Immature natural killer cell (primary cell): Measurements from ENCODE around the gene OR4F6. TPM values are rescaled to one million over a fixed set of nuclear protein-coding genes. Genes with fewer than 3 reads are reported as not detected.
"Not testable (repeated sequence)": the region's sequence is repeated elsewhere in the genome, so short reads cannot be mapped to it uniquely, and the experiment has no call there.

Source experiments
- DNase-seq, 3 donors: peaks; one replicate each; pipeline ENCODE4 v3.0.0; 2022; ENCODE audit warnings: mixed read lengths in 1 of 3
- H3K27ac Mint-ChIP-seq, 6 donors: one replicate each; pipeline ENCODE4 v1.8.0; 2020; ENCODE audit warnings: mixed read lengths in 6 of 6, mild to moderate bottlenecking in 5 of 6, inconsistent platforms in 4 of 6, moderate library complexity in 3 of 6
- H3K27me3 Mint-ChIP-seq, 3 donors: one replicate each; pipeline ENCODE4 v1.8.0; 2020 to 2021; ENCODE audit warnings: low read depth in 3 of 3, mild to moderate bottlenecking in 3 of 3, mixed read lengths in 3 of 3, moderate library complexity in 3 of 3, inconsistent platforms in 1 of 3
- H3K36me3 Mint-ChIP-seq, 3 donors: one replicate each; pipeline ENCODE4 v1.8.0; 2020; ENCODE audit warnings: mixed read lengths in 3 of 3, inconsistent platforms in 2 of 3, mild to moderate bottlenecking in 2 of 3
- H3K4me1 Mint-ChIP-seq, 2 donors: one replicate each; pipeline ENCODE4 v1.8.0; 2020; ENCODE audit warnings: inconsistent platforms in 2 of 2, mild to moderate bottlenecking in 2 of 2, mixed read lengths in 2 of 2, moderate library complexity in 1 of 2
- H3K4me3 Mint-ChIP-seq, 5 donors: one replicate each; pipeline ENCODE4 v1.8.0; 2020; ENCODE audit warnings: mild to moderate bottlenecking in 5 of 5, mixed read lengths in 5 of 5, inconsistent platforms in 3 of 5, moderate library complexity in 3 of 5
- H3K9me3 Mint-ChIP-seq, 6 donors: one replicate each; pipeline ENCODE4 v1.8.0; 2020; ENCODE audit warnings: mild to moderate bottlenecking in 6 of 6, mixed read lengths in 6 of 6, inconsistent platforms in 4 of 6, moderate library complexity in 3 of 6
- polyA plus RNA-seq, 3 donors: library from polyadenylated mRNA; unstranded; fragments of 300-500 nt; fragmentation: Illumina TruSeq; gene quantifications; one replicate each; pipeline ENCODE4 v1.2.3, GENCODE V29; 2021

The OR4F6 gene
- polyA plus RNA-seq, 3 donors from 2014 or later = not detected

DNA sequence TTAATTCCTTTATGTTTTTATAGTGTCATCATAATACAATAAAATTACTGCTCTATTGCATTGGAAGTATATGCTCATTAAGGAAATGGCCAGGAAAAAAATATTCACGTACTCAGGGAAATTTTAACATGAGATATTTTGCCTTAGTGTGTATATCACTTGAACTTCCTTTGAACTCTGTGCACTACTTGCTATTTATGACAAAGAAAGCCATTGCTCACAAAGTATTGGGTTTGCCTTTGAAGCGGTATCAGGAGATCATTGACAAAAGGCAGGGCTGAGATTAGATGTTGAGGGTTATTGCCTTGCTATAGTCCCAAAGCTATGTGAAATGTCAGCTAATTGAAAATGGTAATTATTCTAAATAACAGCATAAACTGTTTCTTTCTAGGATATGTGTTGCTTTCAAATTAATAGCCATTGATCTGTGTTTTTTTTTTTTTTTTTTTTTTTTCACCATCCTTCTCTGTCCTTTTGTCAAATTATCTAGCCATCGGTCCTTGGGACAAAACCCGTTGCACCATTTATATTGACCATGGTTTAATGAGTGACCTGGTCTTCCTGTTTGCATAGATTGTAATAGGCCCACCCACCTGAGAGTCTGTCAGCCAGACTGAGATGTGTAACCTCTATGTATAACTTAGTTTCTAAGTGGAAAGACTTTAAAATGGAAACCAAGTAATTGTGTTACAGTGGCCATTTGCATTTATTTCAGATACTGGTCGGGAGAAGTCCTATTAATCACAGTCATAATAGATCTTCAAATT is 14.6 kb upstream of the OR4F6 start:
- H3K4me3 Mint-ChIP-seq, DNase-seq, H3K9me3 Mint-ChIP-seq, H3K27me3 Mint-ChIP-seq, H3K27ac Mint-ChIP-seq, H3K36me3 Mint-ChIP-seq, H3K4me1 Mint-ChIP-seq: not testable (repeated sequence)

- H3K27me3 Mint-ChIP-seq, H3K4me3 Mint-ChIP-seq, DNase-seq, H3K36me3 Mint-ChIP-seq, H3K4me1 Mint-ChIP-seq, H3K9me3 Mint-ChIP-seq, H3K27ac Mint-ChIP-seq: not testable (repeated sequence)
Measured at GRCh38 chr15:101790748-101791147, 12.6 kb upstream of the OR4F6 start.

DNA sequence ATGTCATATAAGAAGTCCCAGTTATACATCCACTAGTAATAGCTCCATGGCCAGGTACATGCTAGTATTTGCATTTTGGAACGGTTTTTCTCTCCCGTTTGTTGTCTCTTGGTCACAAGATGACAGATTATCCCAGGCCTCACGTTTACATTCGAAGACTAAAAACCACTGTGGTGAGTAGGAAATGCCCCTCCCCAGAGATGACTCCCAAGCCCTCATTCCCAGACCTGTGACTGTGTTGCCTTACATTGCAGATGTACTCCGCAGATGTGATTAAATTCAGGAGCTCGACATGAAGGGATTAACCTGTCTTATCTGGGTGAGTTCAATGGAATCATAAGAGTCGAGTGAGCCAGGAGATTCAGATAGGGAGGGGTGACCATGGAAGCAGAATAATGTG is 9.3 kb upstream of the OR4F6 start:
- H3K9me3 Mint-ChIP-seq, H3K27me3 Mint-ChIP-seq, H3K36me3 Mint-ChIP-seq, H3K27ac Mint-ChIP-seq, DNase-seq, H3K4me1 Mint-ChIP-seq, H3K4me3 Mint-ChIP-seq: not testable (repeated sequence)

DNA sequence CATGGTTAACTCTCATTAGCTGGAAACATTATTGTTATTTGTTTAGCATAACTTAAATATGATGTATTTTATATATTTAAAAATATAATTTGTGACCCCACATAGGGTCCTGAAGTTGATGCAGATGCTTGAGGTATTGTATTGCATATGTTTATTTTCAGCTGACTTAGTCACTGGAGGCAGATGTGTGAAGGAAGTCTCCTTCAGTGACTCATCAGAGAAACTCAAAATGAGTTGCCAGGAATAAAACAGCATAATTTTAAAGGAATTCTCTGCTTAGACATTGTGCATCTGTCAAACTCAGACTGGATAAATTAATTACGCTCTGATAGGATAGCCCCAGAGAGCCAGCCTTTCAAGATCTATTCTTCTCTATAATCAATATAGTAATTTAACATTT is 7.9 kb upstream of the OR4F6 start:
- Mint-ChIP-seq H3K36me3 (no peaks in the 10 kb centered on the region), H3K4me1 (no peaks in the 10 kb centered on the region), H3K27me3 (peaks cover 0 to 5% (median 1%) of the 10 kb centered on the region in 3 donors), H3K4me3 (no peak overlapping the region), H3K9me3 (no peaks in the 10 kb centered on the region), H3K27ac (no peak overlapping the region)
- no peak for DNase-seq

- Mint-ChIP-seq H3K4me1 (no peaks in the 10 kb centered on the region), H3K27ac (no peak overlapping the region), H3K36me3 (no peaks in the 10 kb centered on the region), H3K4me3 (no peak overlapping the region), H3K9me3 (no peaks in the 10 kb centered on the region), H3K27me3 (peaks cover 0 to 16% (median 2%) of the 10 kb centered on the region in 3 donors)
- no peak for DNase-seq
Measured at GRCh38 chr15:101799665-101800064, 3.6 kb upstream of the OR4F6 start.

GRCh38 chr15:101801048-101801447 is 2.3 kb upstream of the OR4F6 start:
- H3K27me3 Mint-ChIP-seq = peaks cover 0 to 17% (median 2%) of the 10 kb centered on the region in 3 donors
- H3K36me3 Mint-ChIP-seq = no peaks in the 10 kb centered on the region
- H3K4me1 Mint-ChIP-seq = no peaks in the 10 kb centered on the region
- H3K27ac Mint-ChIP-seq = no peak overlapping the region
- H3K4me3 Mint-ChIP-seq = no peak overlapping the region
- no peaks in the 10 kb centered on the region for H3K9me3 Mint-ChIP-seq
- DNase-seq = no peak

- H3K4me1 Mint-ChIP-seq = no peaks in the 10 kb centered on the region
- no peaks in the 10 kb centered on the region for H3K36me3 Mint-ChIP-seq
- H3K9me3 Mint-ChIP-seq = no peaks in the 10 kb centered on the region
- no peak overlapping the region for H3K4me3 Mint-ChIP-seq
- no peak overlapping the region for H3K27ac Mint-ChIP-seq
- H3K27me3 Mint-ChIP-seq = peaks cover 0 to 19% (median 3%) of the 10 kb centered on the region in 3 donors
- no peak for DNase-seq
Measured at GRCh38 chr15:101803676-101804075, 367 bp downstream of the OR4F6 start.

DNA sequence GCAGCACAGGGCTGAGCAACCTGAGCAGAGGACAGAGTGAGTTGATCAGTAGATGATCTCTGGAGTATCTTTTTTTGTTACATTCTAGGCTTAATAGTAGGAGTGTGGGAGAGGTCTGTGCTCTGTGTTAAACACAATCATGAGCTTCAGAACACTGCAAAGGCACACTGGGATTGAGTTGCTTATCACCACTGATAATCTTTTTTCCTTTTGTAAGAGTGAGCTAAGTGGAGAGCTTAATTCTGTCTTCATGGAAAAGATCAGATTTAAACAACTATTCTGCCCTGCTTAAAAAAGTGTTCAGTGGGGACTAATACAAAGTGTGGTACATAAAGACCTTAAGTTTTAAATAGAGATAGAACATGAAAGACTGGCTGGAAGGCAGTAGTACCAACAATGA is 1.1 kb downstream of the OR4F6 start:
- Mint-ChIP-seq H3K4me1 (no peaks in the 10 kb centered on the region), H3K27me3 (peaks cover 0 to 19% (median 3%) of the 10 kb centered on the region in 3 donors), H3K36me3 (no peaks in the 10 kb centered on the region), H3K27ac (no peak overlapping the region), H3K9me3 (no peaks in the 10 kb centered on the region), H3K4me3 (no peak overlapping the region)
- DNase-seq = no peak

- Mint-ChIP-seq H3K9me3 (no peaks in the 10 kb centered on the region), H3K27ac (no peak overlapping the region), H3K36me3 (no peaks in the 10 kb centered on the region), H3K27me3 (peaks cover 0 to 23% (median 3%) of the 10 kb centered on the region in 3 donors), H3K4me1 (no peaks in the 10 kb centered on the region), H3K4me3 (no peak overlapping the region)
- no peak for DNase-seq
Measured at GRCh38 chr15:101804941-101805340, 1.6 kb downstream of the OR4F6 start.

DNA sequence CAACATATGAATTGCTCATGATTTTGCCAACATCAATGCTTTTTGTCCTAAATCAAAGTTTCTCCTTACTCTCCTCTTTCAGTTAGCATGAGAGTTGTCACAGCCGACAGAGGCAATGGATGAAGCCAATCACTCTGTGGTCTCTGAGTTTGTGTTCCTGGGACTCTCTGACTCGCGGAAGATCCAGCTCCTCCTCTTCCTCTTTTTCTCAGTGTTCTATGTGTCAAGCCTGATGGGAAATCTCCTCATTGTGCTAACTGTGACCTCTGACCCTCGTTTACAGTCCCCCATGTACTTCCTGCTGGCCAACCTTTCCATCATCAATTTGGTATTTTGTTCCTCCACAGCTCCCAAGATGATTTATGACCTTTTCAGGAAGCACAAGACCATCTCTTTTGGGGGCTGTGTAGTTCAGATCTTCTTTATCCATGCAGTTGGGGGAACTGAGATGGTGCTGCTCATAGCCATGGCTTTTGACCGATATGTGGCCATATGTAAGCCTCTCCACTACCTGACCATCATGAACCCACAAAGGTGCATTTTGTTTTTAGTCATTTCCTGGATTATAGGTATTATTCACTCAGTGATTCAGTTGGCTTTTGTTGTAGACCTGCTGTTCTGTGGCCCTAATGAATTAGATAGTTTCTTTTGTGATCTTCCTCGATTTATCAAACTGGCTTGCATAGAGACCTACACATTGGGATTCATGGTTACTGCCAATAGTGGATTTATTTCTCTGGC is 2.5 kb downstream of the OR4F6 start:
- no peak for DNase-seq
- Mint-ChIP-seq H3K27me3 (peaks cover 0 to 25% (median 7%) of the 10 kb centered on the region in 3 donors), H3K27ac (no peak overlapping the region), H3K36me3 (no peaks in the 10 kb centered on the region), H3K4me3 (no peak overlapping the region), H3K4me1 (no peaks in the 10 kb centered on the region), H3K9me3 (no peaks in the 10 kb centered on the region)

DNA sequence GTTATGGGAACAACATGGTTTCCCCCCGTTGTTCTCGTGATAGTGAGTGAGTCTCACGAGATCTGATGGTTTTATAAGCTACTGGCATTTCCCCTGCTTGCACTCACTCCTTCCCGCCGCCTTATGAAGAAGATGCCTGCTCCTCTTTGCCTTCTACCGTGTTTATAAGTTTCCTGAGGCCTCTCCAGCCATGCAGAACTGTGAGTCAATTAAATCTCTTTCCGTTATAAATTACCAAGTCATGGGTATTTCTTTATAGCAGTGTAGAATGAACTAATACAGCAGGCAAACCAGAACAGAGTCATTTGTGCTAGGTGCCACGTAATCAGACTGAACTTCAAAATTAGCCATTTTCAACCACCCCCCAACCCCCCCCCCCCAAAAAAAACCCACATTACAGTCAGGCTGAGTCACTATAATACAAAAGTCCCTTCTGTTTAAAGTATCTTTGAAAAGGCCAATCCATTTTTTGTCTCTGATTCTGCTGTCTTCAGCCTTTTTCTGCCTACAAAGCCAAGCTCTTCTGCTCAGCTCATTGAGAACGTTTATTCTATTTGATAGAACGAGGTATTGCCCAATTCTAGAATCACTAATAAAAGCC is 4.1 kb downstream of the OR4F6 start:
- no peak overlapping the region for H3K4me3 Mint-ChIP-seq
- peaks cover 0 to 2% (median 0%) of the 10 kb centered on the region in 6 donors for H3K9me3 Mint-ChIP-seq
- no peak for DNase-seq
- H3K36me3 Mint-ChIP-seq = no peaks in the 10 kb centered on the region
- no peaks in the 10 kb centered on the region for H3K4me1 Mint-ChIP-seq
- H3K27me3 Mint-ChIP-seq = peaks cover 3 to 20% (median 12%) of the 10 kb centered on the region in 3 donors
- H3K27ac Mint-ChIP-seq = no peak overlapping the region

- Mint-ChIP-seq H3K36me3 (no peaks in the 10 kb centered on the region), H3K27ac (no peak overlapping the region), H3K27me3 (peaks cover 3 to 16% (median 12%) of the 10 kb centered on the region in 3 donors), H3K9me3 (peaks cover 0 to 4% (median 0%) of the 10 kb centered on the region in 6 donors), H3K4me1 (no peaks in the 10 kb centered on the region), H3K4me3 (no peak overlapping the region)
- no peak for DNase-seq
Measured at GRCh38 chr15:101808201-101808600, 4.9 kb downstream of the OR4F6 start.

DNA sequence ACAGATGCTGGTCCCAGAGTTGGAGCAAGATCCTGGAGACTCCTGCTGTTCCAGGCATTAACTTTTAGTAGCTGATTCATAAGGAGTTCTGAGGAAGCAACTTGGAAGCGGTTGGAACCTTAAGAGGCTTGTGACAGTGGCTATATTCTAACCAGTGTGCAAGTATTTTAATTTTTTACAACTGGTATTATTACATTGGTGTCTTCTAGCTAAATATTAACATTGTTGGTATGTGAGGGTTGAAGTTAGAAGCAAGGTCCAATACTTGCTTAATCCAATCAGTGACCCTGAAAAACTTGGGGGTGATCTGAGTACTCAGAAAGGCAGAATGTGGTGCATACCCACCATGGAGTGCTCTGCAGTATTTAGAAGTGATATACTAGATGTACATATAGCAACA is 7.1 kb downstream of the OR4F6 start:
- Mint-ChIP-seq H3K36me3 (no peaks in the 10 kb centered on the region), H3K27ac (no peak overlapping the region), H3K4me1 (no peaks in the 10 kb centered on the region), H3K4me3 (no peak overlapping the region), H3K27me3 (peaks cover 5 to 15% (median 13%) of the 10 kb centered on the region in 3 donors), H3K9me3 (peaks cover 0 to 4% (median 0%) of the 10 kb centered on the region in 6 donors)
- DNase-seq = no peak

- no peak overlapping the region for H3K27ac Mint-ChIP-seq
- H3K27me3 Mint-ChIP-seq = peaks cover 5 to 13% (median 13%) of the 10 kb centered on the region in 3 donors
- H3K4me1 Mint-ChIP-seq = no peaks in the 10 kb centered on the region
- H3K9me3 Mint-ChIP-seq = peaks cover 0 to 5% (median 0%) of the 10 kb centered on the region in 6 donors
- DNase-seq = no peak
- no peak overlapping the region for H3K4me3 Mint-ChIP-seq
- no peaks in the 10 kb centered on the region for H3K36me3 Mint-ChIP-seq
Measured at GRCh38 chr15:101810876-101811275, 7.6 kb downstream of the OR4F6 start.
